Coronary artery (tissue), 2 donors: ENCODE measurements around the gene DENND5B.
"Not testable (repeated sequence)": the region's sequence is repeated elsewhere in the genome, so short reads cannot be mapped to it uniquely, and the experiment has no call there.

Experiments
- DNase-seq: peaks from one replicate; pipeline ENCODE4 v3.0.0-alpha.2; 2017; ENCODE audit warnings: low spot score
- H3K27ac ChIP-seq, 2 donors: fragments of 200-600 bp; sonication (generic); one replicate each; pipeline ENCODE4 v1.5.1; 2016 to 2019
- H3K4me3 ChIP-seq: fragments of 200-600 bp; sonication (generic); 2 replicates; pipeline ENCODE4 v1.5.1; 2016; ENCODE audit warnings: mild to moderate bottlenecking, moderate library complexity
- CTCF ChIP-seq: fragments of 200-600 bp; sonication (generic); IDR thresholded peaks from one replicate; pipeline ENCODE4 v1.5.1; 2019; ENCODE audit warnings: antibody characterized with exemption

Gene DENND5B

GRCh38 chr12:31570880-31571279 is 20.1 kb downstream of the DENND5B start:
- no peak overlapping the region for H3K4me3 ChIP-seq
- no peak for TF ChIP-seq CTCF
- no peak for DNase-seq
- H3K27ac ChIP-seq = no peak overlapping the region

GRCh38 chr12:31569517-31569916 is 21.4 kb downstream of the DENND5B start:
- not testable (repeated sequence) for DNase-seq

GRCh38 chr12:31568498-31568897 is 22.4 kb downstream of the DENND5B start:
- TF ChIP-seq CTCF = no peak
- DNase-seq = no peak
- Histone ChIP-seq H3K27ac (no peak overlapping the region), H3K4me3 (no peak overlapping the region)

More at GRCh38 chr12:31569517-31569916, 21.4 kb downstream of the DENND5B start:
- not testable (repeated sequence) for H3K27ac ChIP-seq, H3K4me3 ChIP-seq

DNA sequence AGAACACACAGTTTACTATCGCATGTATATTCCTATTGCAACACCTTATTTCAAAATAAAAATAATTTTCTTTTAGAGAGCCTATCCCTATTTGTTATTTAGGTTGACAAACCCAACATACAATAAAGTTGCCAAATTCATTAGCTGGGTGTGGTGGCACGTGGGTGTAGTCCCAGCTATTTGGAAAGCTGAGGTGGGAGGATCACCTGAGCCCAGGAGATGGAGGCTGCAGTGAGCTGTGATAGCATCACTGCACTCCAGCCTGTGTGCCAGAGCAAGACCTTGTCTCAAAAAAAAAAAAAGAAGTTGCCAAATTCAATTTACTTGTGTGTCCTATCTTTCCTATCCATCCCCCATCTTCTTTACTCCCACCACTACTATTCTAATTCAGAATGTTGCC is 23.9 kb downstream of the DENND5B start:
- H3K4me3 ChIP-seq = no peak overlapping the region
- no peak overlapping the region for H3K27ac ChIP-seq
- no peak for TF ChIP-seq CTCF
- no peak for DNase-seq

- Histone ChIP-seq H3K27ac (no peak overlapping the region), H3K4me3 (no peak overlapping the region)
- TF ChIP-seq CTCF = no peak
- no peak for DNase-seq
Measured at GRCh38 chr12:31566547-31566946, 24.4 kb downstream of the DENND5B start.

GRCh38 chr12:31562594-31563328 is 28.2 kb downstream of the DENND5B start:
- H3K4me3 ChIP-seq = no peak overlapping the region
- H3K27ac ChIP-seq = no peak overlapping the region
- TF ChIP-seq CTCF = no peak
- no peak for DNase-seq

DNA sequence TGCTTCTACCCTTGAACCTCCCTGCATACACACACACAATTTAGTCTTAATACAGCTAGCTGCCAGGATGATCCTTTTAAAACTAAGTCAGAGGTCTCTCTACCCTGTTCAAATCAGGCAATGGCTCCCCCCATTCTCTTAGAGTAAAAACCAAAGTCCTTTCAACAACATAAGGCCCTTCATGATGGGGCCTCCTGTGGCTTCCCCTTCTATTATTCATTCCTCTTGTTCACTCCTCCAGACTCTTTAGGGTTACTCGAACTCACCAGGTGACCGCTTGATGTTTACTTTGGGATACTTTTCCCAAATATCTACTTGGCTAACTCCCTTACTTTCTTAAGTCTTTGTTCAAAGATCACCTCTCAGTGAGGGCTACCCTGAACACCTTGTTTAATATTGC is 30.4 kb downstream of the DENND5B start:
- no peak overlapping the region for H3K27ac ChIP-seq
- no peak overlapping the region for H3K4me3 ChIP-seq
- no peak for TF ChIP-seq CTCF
- DNase-seq = no peak
